Measurements from ENCODE around the gene CYTH2.

Gene CYTH2

GRCh38 chr19:48524221-48524620 is 55.1 kb downstream of the CYTH2 start:
- no peak for DNase-seq (ENCODE audit: low read depth)
- H3K4me3 ChIP-seq (ENCODE audit: control insufficient read depth, low read depth, low read length), result no peak overlapping the region
- no peak for TF ChIP-seq CTCF (IDR thresholded peaks at IDR 0.05; ENCODE audit: control insufficient read depth, insufficient read depth, low read depth, low read length, missing control alignments)

GRCh38 chr19:48524732-48525131 is 55.6 kb downstream of the CYTH2 start:
- TF ChIP-seq CTCF (IDR thresholded peaks at IDR 0.05; ENCODE audit: control insufficient read depth, insufficient read depth, low read depth, low read length, missing control alignments), result no peak
- DNase-seq (ENCODE audit: low read depth), result no peak
- H3K4me3 ChIP-seq (ENCODE audit: control insufficient read depth, low read depth, low read length), result no peak overlapping the region

GRCh38 chr19:48529156-48529555 is 60.0 kb downstream of the CYTH2 start:
- no peak for DNase-seq (ENCODE audit: low read depth)
- H3K4me3 ChIP-seq (ENCODE audit: control insufficient read depth, low read depth, low read length), result no peak overlapping the region
- no peak for TF ChIP-seq CTCF (IDR thresholded peaks at IDR 0.05; ENCODE audit: control insufficient read depth, insufficient read depth, low read depth, low read length, missing control alignments)

GRCh38 chr19:48530066-48530720 is 61.0 kb downstream of the CYTH2 start:
- TF ChIP-seq CTCF (IDR thresholded peaks at IDR 0.05; ENCODE audit: control insufficient read depth, insufficient read depth, low read depth, low read length, missing control alignments), result no peak
- DNase-seq (ENCODE audit: low read depth), result no peak
- H3K4me3 ChIP-seq (ENCODE audit: control insufficient read depth, low read depth, low read length), result no peak overlapping the region

GRCh38 chr19:48530770-48531169 is 61.6 kb downstream of the CYTH2 start:
- DNase-seq (ENCODE audit: low read depth), result no peak
- no peak for TF ChIP-seq CTCF (IDR thresholded peaks at IDR 0.05; ENCODE audit: control insufficient read depth, insufficient read depth, low read depth, low read length, missing control alignments)

More at GRCh38 chr19:48530770-48531169, 61.6 kb downstream of the CYTH2 start:
- H3K4me3 ChIP-seq (ENCODE audit: control insufficient read depth, low read depth, low read length), result no peak overlapping the region
